C1 segment of cervical spinal cord (tissue), 14 donors: ENCODE data around the gene FOSL1.
A peak's percentile ranks its signal among the peaks of the same experiment; 100 is the strongest.

Experiments
- DNase-seq, 14 donors: peaks; one replicate each; lab custom pipeline; 2025; lab: John Stamatoyannopoulos, UW

FOSL1 gene

GRCh38 chr11:65864706-65865471 is 35.3 kb downstream of the FOSL1 start:
- DNase-seq, result no peak

GRCh38 chr11:65863889-65864705 is 36.1 kb downstream of the FOSL1 start:
- no peak for DNase-seq

GRCh38 chr11:65862941-65863888 is 37.0 kb downstream of the FOSL1 start:
- DNase-seq, result no peak

GRCh38 chr11:65862191-65862735 is 37.9 kb downstream of the FOSL1 start:
- DNase-seq, result no peak

- DNase-seq, result no peak
Measured at GRCh38 chr11:65861533-65862183, 38.5 kb downstream of the FOSL1 start.

GRCh38 chr11:65861165-65861505 is 39.1 kb downstream of the FOSL1 start:
- DNase-seq, result no peak

- peak; percentile 43 to 94 (median 85) for DNase-seq
Measured at GRCh38 chr11:65860278-65861164, 39.7 kb downstream of the FOSL1 start, which contains the start of gene MUS81. Gene MUS81, plus strand, starts transcription at chr11:65860433. Its CDS starts 321 bp downstream, at chr11:65860754.

- DNase-seq, result peak in 6 of 14 donors; percentile 72 to 87 (median 78)
Measured at GRCh38 chr11:65859812-65860277, 40.3 kb downstream of the FOSL1 start.

- DNase-seq, result peak; percentile 56 to 97 (median 88)
Measured at GRCh38 chr11:65859095-65859811, 40.9 kb downstream of the FOSL1 start.

- no peak for DNase-seq
Measured at GRCh38 chr11:65858681-65859087, 41.5 kb downstream of the FOSL1 start.

GRCh38 chr11:65857853-65858680 is 42.1 kb downstream of the FOSL1 start, which contains the start of gene CFL1:
Gene CFL1, minus strand, starts transcription at chr11:65858180. Its CDS starts 81 bp downstream, at chr11:65858099.
- DNase-seq, result peak; percentile 83 to 98 (median 96)

- DNase-seq, result peak in 6 of 14 donors; percentile 41 to 72 (median 62)
Measured at GRCh38 chr11:65857500-65857852, 42.7 kb downstream of the FOSL1 start.

- peak in 13 of 14 donors; percentile 45 to 91 (median 75) for DNase-seq
Measured at GRCh38 chr11:65856689-65857499, 43.3 kb downstream of the FOSL1 start.

GRCh38 chr11:65855927-65856363 is 44.2 kb downstream of the FOSL1 start:
- no peak for DNase-seq

GRCh38 chr11:65854852-65855837 is 45.0 kb downstream of the FOSL1 start:
- DNase-seq, result no peak

- no peak for DNase-seq
Measured at GRCh38 chr11:65854161-65854592, 46.0 kb downstream of the FOSL1 start.
